Stimulated activated CD4-positive, alpha-beta T cell treated with anti-CD3 and anti-CD28 coated beads, TNF-alpha, amount 100 ng/mL, for 24 hours (primary cell): ENCODE data around the gene KANSL1.
"Not testable (repeated sequence)": the region's sequence is repeated elsewhere in the genome, so short reads cannot be mapped to it uniquely, and the experiment has no call there.

Experiments used
- DNase-seq, 3 experiments: peaks; one replicate each; pipeline ENCODE4 v3.0.0-alpha.2; 2020; ENCODE audit warnings: low read depth in 3 of 3

The KANSL1 gene

DNA sequence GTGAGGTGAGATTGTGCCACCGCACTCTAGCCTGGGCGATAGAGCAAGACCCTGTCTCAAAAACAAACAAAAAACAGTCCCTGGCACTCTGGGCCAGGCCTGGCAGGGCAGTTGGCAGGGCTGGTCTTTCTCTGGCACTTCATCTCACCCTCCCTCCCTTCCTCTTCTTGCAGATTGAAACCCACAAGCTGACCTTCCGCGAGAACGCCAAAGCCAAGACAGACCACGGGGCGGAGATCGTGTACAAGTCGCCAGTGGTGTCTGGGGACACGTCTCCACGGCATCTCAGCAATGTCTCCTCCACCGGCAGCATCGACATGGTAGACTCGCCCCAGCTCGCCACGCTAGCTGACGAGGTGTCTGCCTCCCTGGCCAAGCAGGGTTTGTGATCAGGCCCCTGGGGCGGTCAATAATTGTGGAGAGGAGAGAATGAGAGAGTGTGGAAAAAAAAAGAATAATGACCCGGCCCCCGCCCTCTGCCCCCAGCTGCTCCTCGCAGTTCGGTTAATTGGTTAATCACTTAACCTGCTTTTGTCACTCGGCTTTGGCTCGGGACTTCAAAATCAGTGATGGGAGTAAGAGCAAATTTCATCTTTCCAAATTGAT lies 169.3 kb downstream of the KANSL1 start:
- no peak for DNase-seq

DNA sequence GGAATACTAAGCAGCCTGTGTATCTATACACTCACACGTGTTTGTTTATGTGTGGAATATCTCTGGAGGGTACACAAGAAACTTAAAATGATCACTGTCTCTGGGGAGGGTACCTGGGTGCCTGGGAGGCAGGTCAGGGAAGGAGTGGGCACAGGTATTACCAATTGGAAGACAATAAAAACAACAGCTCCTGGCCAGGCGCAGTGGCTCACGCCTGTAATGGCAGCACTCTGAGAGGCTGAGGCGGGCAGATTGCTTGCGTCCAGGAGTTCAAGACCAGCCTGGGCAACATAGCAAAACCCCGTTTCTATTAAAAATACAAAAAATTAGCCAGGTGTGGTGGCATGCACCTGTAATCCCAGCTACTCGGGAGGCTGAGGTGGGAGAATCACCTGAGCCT lies 169.9 kb downstream of the KANSL1 start:
- not testable (repeated sequence) for DNase-seq

DNA sequence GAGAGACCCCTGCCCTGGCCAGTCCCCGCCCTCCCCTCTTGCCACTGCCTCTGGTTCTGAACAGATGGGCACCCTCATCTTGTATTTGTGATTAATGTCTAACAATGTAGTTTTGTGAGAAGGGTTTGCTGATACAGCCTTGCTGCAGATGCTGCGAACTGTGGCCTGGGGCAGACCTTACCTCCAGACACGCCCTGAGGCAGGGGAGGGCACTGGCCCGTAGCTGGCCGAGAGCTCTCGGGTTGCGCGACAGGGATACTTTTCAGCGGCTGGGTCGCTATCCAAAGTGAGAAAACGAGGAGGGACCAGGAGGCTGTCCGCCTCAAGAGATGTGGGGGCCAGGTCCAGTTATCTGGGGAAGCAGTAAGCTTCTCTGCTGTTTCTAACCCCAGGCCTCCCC lies 172.2 kb downstream of the KANSL1 start:
- no peak for DNase-seq

DNA sequence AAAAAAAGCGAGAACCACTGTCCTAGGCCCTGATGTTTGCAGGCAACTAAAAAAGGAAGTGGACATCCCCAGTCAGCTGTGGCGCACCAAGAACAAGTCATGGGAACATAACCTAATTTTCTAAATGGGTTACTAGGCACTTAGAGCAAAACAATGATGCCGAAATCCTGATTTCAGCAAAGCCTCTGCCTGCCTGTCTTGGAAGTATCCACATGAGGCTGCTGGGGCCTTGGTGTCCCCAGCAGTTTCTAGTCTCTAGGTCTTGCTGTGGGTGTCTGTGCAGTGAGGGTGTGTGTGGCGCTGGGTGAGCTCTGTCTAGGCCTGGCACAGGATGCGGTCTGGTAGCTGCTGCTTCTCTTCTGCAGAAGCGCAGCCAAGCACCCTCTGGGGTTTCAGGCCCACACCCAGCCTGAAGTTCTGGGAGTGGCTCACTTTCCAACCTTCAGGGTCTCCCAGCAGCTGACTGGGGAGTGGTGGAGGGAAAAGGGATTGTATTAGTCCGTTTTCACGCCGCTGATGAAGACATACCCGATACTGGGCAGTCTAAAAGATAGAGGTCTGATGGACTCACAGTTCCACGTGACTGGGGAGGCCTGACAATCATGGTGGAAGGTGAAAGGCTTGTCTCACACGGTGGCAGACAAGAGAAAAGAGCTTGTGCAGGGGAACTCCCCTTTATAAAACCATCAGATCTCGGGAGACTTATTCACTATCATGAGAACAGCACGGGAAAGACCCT lies 173.0 kb downstream of the KANSL1 start:
- DNase-seq, result peak in 2 of 3 experiments; percentile 11 to 39

DNA sequence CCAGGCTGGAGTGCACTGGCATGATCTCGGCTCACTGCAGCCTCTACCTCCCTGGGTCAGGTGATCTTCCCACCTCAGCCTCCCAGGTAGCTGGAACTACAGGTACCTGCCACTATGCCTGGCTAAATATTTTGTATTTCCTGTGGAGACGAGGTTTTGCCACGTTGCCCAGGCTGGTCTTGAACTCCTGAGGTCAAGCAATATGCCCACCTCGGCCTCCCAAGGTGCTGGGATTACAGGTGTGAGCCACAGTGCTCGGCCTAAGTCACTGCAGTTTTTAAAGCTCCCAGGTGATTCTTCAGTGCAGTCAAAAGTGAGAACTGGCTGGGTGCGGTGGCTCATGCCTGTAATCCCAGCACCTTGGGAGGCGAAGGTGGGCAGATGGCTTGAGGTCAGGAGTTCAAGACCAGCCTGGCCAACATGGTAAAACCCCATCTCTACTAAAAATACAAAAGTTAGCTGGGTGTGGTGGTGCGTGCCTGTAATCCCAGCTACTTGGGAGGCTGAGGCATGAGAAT lies 173.8 kb downstream of the KANSL1 start:
- not testable (repeated sequence) for DNase-seq

DNA sequence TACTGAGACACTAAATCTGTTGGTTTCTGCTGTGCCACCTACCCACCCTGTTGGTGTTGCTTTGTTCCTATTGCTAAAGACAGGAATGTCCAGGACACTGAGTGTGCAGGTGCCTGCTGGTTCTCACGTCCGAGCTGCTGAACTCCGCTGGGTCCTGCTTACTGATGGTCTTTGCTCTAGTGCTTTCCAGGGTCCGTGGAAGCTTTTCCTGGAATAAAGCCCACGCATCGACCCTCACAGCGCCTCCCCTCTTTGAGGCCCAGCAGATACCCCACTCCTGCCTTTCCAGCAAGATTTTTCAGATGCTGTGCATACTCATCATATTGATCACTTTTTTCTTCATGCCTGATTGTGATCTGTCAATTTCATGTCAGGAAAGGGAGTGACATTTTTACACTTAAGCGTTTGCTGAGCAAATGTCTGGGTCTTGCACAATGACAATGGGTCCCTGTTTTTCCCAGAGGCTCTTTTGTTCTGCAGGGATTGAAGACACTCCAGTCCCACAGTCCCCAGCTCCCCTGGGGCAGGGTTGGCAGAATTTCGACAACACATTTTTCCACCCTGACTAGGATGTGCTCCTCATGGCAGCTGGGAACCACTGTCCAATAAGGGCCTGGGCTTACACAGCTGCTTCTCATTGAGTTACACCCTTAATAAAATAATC lies 179.6 kb downstream of the KANSL1 start:
- DNase-seq, result no peak

DNA sequence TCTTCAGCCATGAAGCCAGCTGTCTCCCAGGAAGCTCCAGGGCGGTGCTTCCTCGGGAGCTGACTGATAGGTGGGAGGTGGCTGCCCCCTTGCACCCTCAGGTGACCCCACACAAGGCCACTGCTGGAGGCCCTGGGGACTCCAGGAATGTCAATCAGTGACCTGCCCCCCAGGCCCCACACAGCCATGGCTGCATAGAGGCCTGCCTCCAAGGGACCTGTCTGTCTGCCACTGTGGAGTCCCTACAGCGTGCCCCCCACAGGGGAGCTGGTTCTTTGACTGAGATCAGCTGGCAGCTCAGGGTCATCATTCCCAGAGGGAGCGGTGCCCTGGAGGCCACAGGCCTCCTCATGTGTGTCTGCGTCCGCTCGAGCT lies 180.1 kb downstream of the KANSL1 start:
- DNase-seq, result no peak

DNA sequence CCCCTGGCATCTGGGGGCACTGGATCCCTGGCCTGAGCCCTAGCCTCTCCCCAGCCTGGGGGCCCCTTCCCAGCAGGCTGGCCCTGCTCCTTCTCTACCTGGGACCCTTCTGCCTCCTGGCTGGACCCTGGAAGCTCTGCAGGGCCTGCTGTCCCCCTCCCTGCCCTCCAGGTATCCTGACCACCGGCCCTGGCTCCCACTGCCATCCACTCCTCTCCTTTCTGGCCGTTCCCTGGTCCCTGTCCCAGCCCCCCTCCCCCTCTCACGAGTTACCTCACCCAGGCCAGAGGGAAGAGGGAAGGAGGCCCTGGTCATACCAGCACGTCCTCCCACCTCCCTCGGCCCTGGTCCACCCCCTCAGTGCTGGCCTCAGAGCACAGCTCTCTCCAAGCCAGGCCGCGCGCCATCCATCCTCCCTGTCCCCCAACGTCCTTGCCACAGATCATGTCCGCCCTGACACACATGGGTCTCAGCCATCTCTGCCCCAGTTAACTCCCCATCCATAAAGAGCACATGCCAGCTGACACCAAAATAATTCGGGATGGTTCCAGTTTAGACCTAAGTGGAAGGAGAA lies 180.6 kb downstream of the KANSL1 start:
- DNase-seq, result no peak

DNA sequence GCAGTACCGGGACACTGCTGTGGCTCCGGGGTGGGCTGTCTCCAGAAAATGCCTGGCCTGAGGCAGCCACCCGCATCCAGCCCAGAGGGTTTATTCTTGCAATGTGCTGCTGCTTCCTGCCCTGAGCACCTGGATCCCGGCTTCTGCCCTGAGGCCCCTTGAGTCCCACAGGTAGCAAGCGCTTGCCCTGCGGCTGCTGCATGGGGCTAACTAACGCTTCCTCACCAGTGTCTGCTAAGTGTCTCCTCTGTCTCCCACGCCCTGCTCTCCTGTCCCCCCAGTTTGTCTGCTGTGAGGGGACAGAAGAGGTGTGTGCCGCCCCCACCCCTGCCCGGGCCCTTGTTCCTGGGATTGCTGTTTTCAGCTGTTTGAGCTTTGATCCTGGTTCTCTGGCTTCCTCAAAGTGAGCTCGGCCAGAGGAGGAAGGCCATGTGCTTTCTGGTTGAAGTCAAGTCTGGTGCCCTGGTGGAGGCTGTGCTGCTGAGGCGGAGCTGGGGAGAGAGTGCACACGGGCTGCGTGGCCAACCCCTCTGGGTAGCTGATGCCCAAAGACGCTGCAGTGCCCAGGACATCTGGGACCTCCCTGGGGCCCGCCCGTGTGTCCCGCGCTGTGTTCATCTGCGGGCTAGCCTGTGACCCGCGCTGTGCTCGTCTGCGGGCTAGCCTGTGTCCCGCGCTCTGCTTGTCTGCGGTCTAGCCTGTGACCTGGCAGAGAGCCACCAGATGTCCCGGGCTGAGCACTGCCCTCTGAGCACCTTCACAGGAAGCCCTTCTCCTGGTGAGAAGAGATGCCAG lies 181.3 kb downstream of the KANSL1 start:
- no peak for DNase-seq

DNA sequence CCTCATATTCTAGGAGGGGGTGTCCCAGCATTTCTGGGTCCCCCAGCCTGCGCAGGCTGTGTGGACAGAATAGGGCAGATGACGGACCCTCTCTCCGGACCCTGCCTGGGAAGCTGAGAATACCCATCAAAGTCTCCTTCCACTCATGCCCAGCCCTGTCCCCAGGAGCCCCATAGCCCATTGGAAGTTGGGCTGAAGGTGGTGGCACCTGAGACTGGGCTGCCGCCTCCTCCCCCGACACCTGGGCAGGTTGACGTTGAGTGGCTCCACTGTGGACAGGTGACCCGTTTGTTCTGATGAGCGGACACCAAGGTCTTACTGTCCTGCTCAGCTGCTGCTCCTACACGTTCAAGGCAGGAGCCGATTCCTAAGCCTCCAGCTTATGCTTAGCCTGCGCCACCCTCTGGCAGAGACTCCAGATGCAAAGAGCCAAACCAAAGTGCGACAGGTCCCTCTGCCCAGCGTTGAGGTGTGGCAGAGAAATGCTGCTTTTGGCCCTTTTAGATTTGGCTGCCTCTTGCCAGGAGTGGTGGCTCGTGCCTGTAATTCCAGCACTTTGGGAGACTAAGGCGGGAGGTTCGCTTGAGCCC lies 182.5 kb downstream of the KANSL1 start:
- DNase-seq, result no peak

DNA sequence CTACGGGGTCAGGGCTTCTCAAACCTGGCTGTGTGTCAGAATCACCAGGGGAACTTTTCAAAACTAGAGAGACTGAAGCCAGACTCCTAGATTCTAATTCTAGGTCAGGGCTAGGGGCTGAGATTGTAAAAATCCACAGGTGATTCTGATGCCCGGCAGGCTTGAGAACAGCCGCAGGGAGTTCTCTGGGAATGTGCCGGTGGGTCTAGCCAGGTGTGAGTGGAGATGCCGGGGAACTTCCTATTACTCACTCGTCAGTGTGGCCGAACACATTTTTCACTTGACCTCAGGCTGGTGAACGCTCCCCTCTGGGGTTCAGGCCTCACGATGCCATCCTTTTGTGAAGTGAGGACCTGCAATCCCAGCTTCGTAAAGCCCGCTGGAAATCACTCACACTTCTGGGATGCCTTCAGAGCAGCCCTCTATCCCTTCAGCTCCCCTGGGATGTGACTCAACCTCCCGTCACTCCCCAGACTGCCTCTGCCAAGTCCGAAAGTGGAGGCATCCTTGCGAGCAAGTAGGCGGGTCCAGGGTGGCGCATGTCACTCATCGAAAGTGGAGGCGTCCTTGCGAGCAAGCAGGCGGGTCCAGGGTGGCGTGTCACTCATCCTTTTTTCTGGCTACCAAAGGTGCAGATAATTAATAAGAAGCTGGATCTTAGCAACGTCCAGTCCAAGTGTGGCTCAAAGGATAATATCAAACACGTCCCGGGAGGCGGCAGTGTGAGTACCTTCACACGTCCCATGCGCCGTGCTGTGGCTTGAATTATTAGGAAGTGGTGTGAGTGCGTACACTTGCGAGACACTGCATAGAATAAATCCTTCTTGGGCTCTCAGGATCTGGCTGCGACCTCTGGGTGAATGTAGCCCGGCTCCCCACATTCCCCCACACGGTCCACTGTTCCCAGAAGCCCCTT lies 183.3 kb downstream of the KANSL1 start:
- no peak for DNase-seq

DNA sequence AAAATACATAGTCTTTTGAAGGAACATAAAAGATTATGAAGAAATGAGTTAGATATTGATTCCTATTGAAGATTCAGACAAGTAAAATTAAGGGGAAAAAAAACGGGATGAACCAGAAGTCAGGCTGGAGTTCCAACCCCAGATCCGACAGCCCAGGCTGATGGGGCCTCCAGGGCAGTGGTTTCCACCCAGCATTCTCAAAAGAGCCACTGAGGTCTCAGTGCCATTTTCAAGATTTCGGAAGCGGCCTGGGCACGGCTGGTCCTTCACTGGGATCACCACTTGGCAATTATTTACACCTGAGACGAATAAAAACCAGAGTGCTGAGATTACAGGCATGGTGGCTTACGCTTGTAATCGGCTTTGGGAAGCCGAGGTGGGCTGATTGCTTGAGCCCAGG lies 184.6 kb downstream of the KANSL1 start:
- no peak for DNase-seq

DNA sequence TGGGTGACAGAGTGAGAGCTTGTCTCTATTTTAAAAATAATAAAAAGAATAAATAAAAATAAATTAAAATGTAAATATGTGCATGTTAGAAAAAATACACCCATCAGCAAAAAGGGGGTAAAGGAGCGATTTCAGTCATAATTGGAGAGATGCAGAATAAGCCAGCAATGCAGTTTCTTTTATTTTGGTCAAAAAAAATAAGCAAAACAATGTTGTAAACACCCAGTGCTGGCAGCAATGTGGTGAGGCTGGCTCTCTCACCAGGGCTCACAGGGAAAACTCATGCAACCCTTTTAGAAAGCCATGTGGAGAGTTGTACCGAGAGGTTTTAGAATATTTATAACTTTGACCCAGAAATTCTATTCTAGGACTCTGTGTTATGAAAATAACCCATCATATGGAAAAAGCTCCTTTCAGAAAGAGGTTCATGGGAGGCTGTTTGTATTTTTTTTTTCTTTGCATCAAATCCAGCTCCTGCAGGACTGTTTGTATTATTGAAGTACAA lies 185.7 kb downstream of the KANSL1 start:
- no peak for DNase-seq

DNA sequence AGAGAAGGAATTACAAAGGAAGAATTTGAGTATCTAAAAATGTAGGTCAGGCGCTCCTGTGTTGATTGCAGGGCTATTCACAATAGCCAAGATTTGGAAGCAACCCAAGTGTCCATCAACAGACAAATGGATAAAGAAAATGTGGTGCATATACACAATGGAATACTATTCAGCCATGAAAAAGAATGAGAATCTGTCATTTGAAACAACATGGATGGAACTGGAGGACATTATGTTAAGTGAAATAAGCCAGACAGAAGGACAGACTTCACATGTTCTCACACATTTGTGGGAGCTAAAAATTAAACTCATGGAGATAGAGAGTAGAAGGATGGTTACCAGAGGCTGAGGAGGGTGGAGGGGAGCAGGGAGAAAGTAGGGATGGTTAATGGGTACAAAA lies 187.1 kb downstream of the KANSL1 start:
- DNase-seq, result not testable (repeated sequence)

DNA sequence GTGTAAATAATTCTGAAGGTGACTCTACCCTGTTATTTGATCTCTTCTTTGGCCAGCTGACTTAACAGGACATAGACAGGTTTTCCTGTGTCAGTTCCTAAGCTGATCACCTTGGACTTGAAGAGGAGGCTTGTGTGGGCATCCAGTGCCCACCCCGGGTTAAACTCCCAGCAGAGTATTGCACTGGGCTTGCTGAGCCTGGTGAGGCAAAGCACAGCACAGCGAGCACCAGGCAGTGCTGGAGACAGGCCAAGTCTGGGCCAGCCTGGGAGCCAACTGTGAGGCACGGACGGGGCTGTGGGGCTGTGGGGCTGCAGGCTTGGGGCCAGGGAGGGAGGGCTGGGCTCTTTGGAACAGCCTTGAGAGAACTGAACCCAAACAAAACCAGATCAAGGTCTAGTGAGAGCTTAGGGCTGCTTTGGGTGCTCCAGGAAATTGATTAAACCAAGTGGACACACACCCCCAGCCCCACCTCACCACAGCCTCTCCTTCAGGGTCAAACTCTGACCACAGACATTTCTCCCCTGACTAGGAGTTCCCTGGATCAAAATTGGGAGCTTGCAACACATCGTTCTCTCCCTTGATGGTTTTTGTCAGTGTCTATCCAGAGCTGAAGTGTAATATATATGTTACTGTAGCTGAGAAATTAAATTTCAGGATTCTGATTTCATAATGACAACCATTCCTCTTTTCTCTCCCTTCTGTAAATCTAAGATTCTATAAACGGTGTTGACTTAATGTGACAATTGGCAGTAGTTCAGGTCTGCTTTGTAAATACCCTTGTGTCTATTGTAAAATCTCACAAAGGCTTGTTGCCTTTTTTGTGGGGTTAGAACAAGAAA lies 189.1 kb downstream of the KANSL1 start:
- DNase-seq, result no peak

DNA sequence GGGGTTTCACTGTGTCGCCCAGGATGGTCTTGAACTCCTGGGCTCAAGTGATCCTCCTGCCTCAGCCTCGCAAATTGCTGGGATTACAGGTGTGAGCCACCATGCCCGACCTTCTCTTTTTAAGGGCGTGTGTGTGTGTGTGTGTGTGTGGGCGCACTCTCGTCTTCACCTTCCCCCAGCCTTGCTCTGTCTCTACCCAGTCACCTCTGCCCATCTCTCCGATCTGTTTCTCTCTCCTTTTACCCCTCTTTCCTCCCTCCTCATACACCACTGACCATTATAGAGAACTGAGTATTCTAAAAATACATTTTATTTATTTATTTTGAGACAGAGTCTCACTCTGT lies 190.3 kb downstream of the KANSL1 start:
- no peak for DNase-seq

DNA sequence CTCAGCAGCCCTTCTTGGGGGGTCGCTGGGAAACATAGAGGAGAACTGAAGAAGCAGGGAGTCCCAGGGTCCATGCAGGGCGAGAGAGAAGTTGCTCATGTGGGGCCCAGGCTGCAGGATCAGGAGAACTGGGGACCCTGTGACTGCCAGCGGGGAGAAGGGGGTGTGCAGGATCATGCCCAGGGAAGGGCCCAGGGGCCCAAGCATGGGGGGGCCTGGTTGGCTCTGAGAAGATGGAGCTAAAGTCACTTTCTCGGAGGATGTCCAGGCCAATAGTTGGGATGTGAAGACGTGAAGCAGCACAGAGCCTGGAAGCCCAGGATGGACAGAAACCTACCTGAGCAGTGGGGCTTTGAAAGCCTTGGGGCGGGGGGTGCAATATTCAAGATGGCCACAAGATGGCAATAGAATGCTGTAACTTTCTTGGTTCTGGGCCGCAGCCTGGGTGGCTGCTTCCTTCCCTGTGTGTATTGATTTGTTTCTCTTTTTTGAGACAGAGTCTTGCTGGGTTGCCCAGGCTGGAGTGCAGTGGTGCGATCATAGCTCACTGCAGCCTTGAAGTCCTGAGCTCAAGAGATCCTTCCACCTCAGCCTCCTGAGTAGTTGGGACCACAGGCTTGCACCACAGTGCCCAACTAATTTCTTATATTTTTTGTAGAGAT lies 190.8 kb downstream of the KANSL1 start:
- peak; percentile 52 to 68 (median 61) for DNase-seq

DNA sequence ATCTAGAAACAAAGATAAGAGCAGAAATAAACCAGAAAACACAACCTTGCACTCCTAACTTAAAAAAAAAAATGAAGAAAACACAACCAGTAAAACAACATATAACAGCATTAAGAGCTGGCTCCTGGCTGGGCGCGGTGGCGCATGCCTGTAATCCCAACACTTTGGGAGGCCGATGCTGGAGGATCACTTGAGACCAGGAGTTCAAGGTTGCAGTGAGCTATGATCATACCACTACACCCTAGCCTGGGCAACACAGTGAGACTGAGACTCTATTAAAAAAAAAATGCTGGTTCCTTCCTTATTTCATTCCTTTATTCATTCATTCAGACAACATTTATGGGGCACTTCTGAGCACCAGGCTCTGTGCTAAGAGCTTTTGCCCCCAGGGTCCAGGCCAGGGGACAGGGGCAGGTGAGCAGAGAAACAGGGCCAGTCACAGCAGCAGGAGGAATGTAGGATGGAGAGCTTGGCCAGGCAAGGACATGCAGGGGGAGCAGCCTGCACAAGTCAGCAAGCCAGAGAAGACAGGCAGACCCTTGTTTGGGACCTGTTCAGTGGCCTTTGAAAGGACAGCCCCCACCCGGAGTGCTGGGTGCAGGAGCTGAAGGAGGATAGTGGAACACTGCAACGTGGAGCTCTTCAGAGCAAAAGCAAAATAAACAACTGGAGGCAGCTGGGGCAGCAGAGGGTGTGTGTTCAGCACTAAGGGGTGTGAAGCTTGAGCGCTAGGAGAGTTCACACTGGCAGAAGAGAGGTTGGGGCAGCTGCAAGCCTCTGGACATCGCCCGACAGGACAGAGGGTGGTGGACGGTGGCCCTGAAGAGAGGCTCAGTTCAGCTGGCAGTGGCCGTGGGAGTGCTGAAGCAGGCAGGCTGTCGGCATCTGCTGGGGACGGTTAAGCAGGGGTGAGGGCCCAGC lies 191.6 kb downstream of the KANSL1 start:
- DNase-seq, result no peak
